ENCODE data around the gene TMEM255B. TPM values are rescaled to one million over a fixed set of nuclear protein-coding genes. Genes with fewer than 3 reads are reported as not detected.

TMEM255B gene
- total and polyA plus RNA-seq, 4 donors, result 6.0 to 19.6 (median 14.8) TPM

DNA sequence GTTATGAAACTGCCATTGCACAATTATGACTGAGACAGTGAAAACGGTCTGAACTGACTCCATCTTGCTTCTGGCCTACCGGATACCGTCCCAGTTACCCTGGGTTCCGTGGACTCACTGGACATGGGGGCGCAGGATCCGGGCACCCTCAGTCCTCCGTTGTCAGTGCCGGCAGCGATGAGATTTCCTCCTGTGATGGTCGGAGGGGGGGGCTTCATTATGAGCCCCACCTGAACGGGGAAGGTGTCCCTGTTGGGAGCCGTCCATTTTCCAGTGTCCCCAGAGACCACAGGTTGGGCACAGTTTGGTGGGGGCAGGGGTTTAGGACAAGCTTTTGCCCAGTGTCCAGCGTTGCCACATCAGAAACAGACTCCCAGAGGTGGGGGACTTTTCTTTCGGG, 23.4 kb downstream of the TMEM255B start:
- H3K4me3 ChIP-seq, result no peak overlapping the region

DNA sequence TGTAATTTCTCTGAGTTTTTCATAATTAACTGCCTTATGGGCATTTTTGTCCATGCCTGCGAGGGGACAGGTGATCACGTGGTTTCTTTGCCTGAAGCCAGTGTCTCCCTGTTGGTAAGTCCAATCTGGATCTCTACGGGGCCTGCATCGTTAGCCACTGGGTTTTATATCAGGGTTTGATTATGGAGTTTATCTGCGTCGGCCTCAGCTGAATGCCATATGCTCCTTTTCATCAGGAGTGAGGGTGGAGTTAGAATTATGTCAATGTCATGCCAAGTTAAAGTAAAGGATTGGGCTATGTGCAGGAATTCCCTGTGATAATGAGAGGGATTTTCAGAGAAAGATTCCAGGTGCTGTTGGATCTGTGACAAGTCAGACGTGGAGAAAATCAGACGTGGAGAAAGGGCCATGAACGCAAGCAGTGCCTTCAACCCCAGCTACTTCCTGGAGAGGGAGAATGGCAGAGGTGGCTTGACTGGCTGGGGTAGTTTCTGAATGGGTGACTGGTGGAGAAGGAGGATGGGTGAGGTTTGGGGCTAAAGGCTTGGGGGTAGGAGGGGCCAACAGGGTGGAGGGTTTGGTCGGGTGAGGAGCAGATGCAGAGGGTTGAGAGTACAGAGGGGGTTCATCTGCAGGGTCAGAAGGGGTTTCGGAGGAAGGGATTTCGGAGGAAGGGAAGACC, 24.3 kb downstream of the TMEM255B start:
- ATAC-seq (ENCODE audit: insufficient read depth, low FRiP score), result no peak
- H3K27me3 ChIP-seq (ENCODE audit: control insufficient read depth in 3 of 3, insufficient read depth in 3 of 3, low read length in 2 of 3), result peaks cover 0 to 2% (median 0%) of the 10 kb centered on the region in 3 donors
- peaks cover 0 to 3% (median 0%) of the 10 kb centered on the region in 5 donors for H3K4me1 ChIP-seq (ENCODE audit: control insufficient read depth in 5 of 5, insufficient read depth in 5 of 5, low read length in 5 of 5)
- no peak overlapping the region for H3K9ac ChIP-seq (ENCODE audit: insufficient read depth in 1 of 2, low read length in 2 of 2)
- H3K36me3 ChIP-seq (ENCODE audit: control insufficient read depth in 4 of 4, insufficient read depth in 4 of 4, low read length in 4 of 4), result peaks cover 0 to 2% (median 0%) of the 10 kb centered on the region in 4 donors
- peak in 1 of 3 donors; percentile 5 for DNase-seq
- no peak overlapping the region for H3K27ac ChIP-seq (ENCODE audit: low read depth in 1 of 2, low read length in 1 of 2)
- WGBS, 2 donors, result 84 to 87% methylated on average over 12 of the region's 12 CpGs
- H3K4me3 ChIP-seq, result no peak overlapping the region
- TF ChIP-seq, protein P1, sequence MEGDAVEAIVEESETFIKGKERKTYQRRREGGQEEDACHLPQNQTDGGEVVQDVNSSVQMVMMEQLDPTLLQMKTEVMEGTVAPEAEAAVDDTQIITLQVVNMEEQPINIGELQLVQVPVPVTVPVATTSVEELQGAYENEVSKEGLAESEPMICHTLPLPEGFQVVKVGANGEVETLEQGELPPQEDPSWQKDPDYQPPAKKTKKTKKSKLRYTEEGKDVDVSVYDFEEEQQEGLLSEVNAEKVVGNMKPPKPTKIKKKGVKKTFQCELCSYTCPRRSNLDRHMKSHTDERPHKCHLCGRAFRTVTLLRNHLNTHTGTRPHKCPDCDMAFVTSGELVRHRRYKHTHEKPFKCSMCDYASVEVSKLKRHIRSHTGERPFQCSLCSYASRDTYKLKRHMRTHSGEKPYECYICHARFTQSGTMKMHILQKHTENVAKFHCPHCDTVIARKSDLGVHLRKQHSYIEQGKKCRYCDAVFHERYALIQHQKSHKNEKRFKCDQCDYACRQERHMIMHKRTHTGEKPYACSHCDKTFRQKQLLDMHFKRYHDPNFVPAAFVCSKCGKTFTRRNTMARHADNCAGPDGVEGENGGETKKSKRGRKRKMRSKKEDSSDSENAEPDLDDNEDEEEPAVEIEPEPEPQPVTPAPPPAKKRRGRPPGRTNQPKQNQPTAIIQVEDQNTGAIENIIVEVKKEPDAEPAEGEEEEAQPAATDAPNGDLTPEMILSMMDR (IDR thresholded peaks at IDR 0.05; ENCODE audit: control extremely low read depth, extremely low read depth), result no peak
- H3K9me3 ChIP-seq (ENCODE audit: control insufficient read depth in 4 of 4, insufficient read depth in 3 of 4, low read length in 3 of 4), result peaks cover 0 to 7% (median 1%) of the 10 kb centered on the region in 4 donors

More for the DNA sequence above, 23.4 kb downstream of the TMEM255B start:
- DNase-seq, result peak in 1 of 3 donors; percentile 1
- Histone ChIP-seq H3K9me3 (ENCODE audit: control insufficient read depth in 4 of 4, insufficient read depth in 3 of 4, low read length in 3 of 4) (peaks cover 0 to 10% (median 1%) of the 10 kb centered on the region in 4 donors), H3K27me3 (ENCODE audit: control insufficient read depth in 3 of 3, insufficient read depth in 3 of 3, low read length in 2 of 3) (peaks cover 0 to 2% (median 0%) of the 10 kb centered on the region in 3 donors), H3K4me1 (ENCODE audit: control insufficient read depth in 5 of 5, insufficient read depth in 5 of 5, low read length in 5 of 5) (peaks cover 0 to 3% (median 0%) of the 10 kb centered on the region in 5 donors), H3K9ac (ENCODE audit: insufficient read depth in 1 of 2, low read length in 2 of 2) (no peak overlapping the region), H3K27ac (ENCODE audit: low read depth in 1 of 2, low read length in 1 of 2) (no peak overlapping the region), H3K36me3 (ENCODE audit: control insufficient read depth in 4 of 4, insufficient read depth in 4 of 4, low read length in 4 of 4) (peaks cover 0 to 2% (median 0%) of the 10 kb centered on the region in 4 donors)
- 76 to 78% methylated on average over 14 of the region's 14 CpGs for WGBS, 2 donors
- no peak for ATAC-seq (ENCODE audit: insufficient read depth, low FRiP score)
- TF ChIP-seq, protein P1 (IDR thresholded peaks at IDR 0.05; ENCODE audit: control extremely low read depth, extremely low read depth), result no peak

- Histone ChIP-seq H3K27me3 (ENCODE audit: control insufficient read depth in 3 of 3, insufficient read depth in 3 of 3, low read length in 2 of 3) (peaks cover 0 to 2% (median 0%) of the 10 kb centered on the region in 3 donors), H3K4me1 (ENCODE audit: control insufficient read depth in 5 of 5, insufficient read depth in 5 of 5, low read length in 5 of 5) (peaks cover 0 to 3% (median 0%) of the 10 kb centered on the region in 5 donors), H3K4me3 (no peak overlapping the region), H3K9ac (ENCODE audit: insufficient read depth in 1 of 2, low read length in 2 of 2) (no peak overlapping the region), H3K36me3 (ENCODE audit: control insufficient read depth in 4 of 4, insufficient read depth in 4 of 4, low read length in 4 of 4) (peaks cover 0 to 2% (median 0%) of the 10 kb centered on the region in 4 donors), H3K27ac (ENCODE audit: low read depth in 1 of 2, low read length in 1 of 2) (no peak overlapping the region), H3K9me3 (ENCODE audit: control insufficient read depth in 4 of 4, insufficient read depth in 3 of 4, low read length in 3 of 4) (peaks cover 0 to 7% (median 1%) of the 10 kb centered on the region in 4 donors)
- DNase-seq, result peak in 1 of 3 donors; percentile 2
- no peak for ATAC-seq (ENCODE audit: insufficient read depth, low FRiP score)
- WGBS, 2 donors, result 82 to 86% methylated on average over 10 of the region's 10 CpGs
- TF ChIP-seq, protein P1 (IDR thresholded peaks at IDR 0.05; ENCODE audit: control extremely low read depth, extremely low read depth), result no peak
These were observed 25.1 kb downstream of the TMEM255B start for GRCh38 chr13:113783966-113784644.
